ENCODE data around the gene HNRNPLL.

HNRNPLL gene

GRCh38 chr2:38560092-38560491 is 42.6 kb downstream of the HNRNPLL start:
- no peak for TF ChIP-seq CTCF (IDR thresholded peaks at IDR 0.05; ENCODE audit: insufficient read depth, low read length, poor library complexity, severe bottlenecking)
- no peak for DNase-seq (ENCODE audit: extremely low read depth, insufficient read length)
- Histone ChIP-seq H3K36me3 (ENCODE audit: control insufficient read depth, insufficient read depth, low read length) (no peaks in the 10 kb centered on the region), H3K4me3 (replicated peaks; ENCODE audit: low read depth, low read length) (no peak overlapping the region), H3K27me3 (replicated peaks; ENCODE audit: control insufficient read depth, insufficient read depth, low read length) (no peaks in the 10 kb centered on the region)

DNA sequence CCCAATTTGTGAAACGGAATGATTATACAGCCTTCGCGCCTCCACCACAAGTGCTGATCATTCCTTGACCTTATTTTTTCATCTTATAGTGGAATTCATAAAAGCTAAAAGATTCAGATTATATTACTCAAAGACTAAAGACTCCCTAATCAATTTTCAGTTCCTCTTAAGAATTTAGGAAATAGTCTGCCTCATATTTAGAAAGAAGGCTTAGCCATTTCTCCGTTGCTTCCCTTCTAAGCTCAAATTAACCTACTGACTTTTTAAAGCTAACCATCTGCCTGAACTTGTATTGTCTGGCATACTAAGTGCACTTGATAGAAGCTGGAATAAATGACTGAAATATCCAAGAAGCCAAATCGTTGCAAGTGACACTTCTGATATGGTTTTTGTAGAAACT is 44.7 kb downstream of the HNRNPLL start:
- no peaks in the 10 kb centered on the region for H3K36me3 ChIP-seq (ENCODE audit: control insufficient read depth, insufficient read depth, low read length)
- H3K27me3 ChIP-seq (replicated peaks; ENCODE audit: control insufficient read depth, insufficient read depth, low read length): no peaks in the 10 kb centered on the region
- DNase-seq (ENCODE audit: extremely low read depth, insufficient read length): no peak
- TF ChIP-seq CTCF (IDR thresholded peaks at IDR 0.05; ENCODE audit: insufficient read depth, low read length, poor library complexity, severe bottlenecking): no peak
- H3K4me3 ChIP-seq (replicated peaks; ENCODE audit: low read depth, low read length): no peak overlapping the region

DNA sequence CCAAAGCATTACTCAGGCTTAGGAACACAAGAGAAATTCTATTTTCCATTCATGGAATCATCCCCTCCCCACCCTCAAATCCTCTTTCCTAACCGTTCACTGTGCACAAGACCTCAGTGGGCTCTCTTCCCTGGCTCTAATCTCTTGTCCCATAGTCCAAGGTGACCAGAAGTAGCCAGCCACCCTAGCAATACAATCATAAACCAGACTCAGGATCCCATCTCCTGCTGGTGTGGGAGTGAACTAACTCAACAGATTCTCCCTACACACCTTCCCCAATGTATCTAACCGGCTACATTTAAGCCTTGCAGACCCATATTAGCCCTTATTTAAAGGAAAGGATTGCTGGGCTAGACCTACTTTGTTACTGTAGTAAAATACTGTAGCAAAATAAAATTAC is 45.5 kb downstream of the HNRNPLL start:
- no peaks in the 10 kb centered on the region for H3K36me3 ChIP-seq (ENCODE audit: control insufficient read depth, insufficient read depth, low read length)
- TF ChIP-seq CTCF (IDR thresholded peaks at IDR 0.05; ENCODE audit: insufficient read depth, low read length, poor library complexity, severe bottlenecking): no peak
- H3K27me3 ChIP-seq (replicated peaks; ENCODE audit: control insufficient read depth, insufficient read depth, low read length): no peaks in the 10 kb centered on the region
- no peak overlapping the region for H3K4me3 ChIP-seq (replicated peaks; ENCODE audit: low read depth, low read length)
- no peak for DNase-seq (ENCODE audit: extremely low read depth, insufficient read length)

DNA sequence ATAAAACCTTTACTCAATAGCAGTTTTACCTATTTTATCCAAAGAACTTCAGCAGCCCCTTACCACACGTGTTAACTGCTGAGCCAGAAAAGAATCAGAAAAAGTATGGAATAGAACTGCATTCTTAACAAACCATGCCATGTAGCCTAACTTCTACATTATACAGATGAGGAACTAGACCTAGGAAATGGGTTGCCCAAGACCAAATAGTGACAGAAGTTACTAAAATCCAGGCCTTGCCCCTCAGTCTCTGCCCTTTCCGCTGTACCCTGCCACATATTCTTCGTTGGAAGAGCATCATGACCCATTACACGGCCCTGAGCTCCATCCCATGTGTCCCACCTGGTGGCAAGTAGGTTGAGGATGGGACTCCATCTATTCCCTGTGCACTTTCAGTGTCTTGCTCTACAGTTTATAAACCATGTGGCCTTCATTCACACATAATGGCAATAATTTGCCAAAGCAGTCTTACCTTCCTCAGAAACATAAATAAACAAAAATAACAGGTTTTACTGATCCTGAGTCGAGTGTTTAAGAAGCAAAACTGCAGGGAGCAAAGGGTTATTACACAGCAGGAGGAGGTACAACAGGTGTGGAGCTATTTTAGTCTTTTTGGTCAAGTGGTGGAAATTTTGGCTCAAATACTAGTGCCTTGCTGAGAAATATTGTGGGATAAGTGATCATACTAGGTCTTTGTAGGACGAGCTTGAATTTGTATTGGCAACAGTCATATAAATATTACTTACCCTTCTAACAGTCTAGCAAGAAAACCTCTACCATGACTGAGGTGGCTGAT is 46.5 kb downstream of the HNRNPLL start:
- no peaks in the 10 kb centered on the region for H3K36me3 ChIP-seq (ENCODE audit: control insufficient read depth, insufficient read depth, low read length)
- DNase-seq (ENCODE audit: extremely low read depth, insufficient read length): no peak
- no peaks in the 10 kb centered on the region for H3K27me3 ChIP-seq (replicated peaks; ENCODE audit: control insufficient read depth, insufficient read depth, low read length)
- H3K4me3 ChIP-seq (replicated peaks; ENCODE audit: low read depth, low read length): no peak overlapping the region
- TF ChIP-seq CTCF (IDR thresholded peaks at IDR 0.05; ENCODE audit: insufficient read depth, low read length, poor library complexity, severe bottlenecking): no peak

GRCh38 chr2:38554973-38555595 is 47.6 kb downstream of the HNRNPLL start:
- Histone ChIP-seq H3K27me3 (replicated peaks; ENCODE audit: control insufficient read depth, insufficient read depth, low read length) (no peaks in the 10 kb centered on the region), H3K4me3 (replicated peaks; ENCODE audit: low read depth, low read length) (no peak overlapping the region), H3K36me3 (ENCODE audit: control insufficient read depth, insufficient read depth, low read length) (no peaks in the 10 kb centered on the region)
- peak; percentile 60 for TF ChIP-seq CTCF (IDR thresholded peaks at IDR 0.05; ENCODE audit: insufficient read depth, low read length, poor library complexity, severe bottlenecking)
- DNase-seq (ENCODE audit: extremely low read depth, insufficient read length): no peak

Measured in GM06990 (cell line).